ENCODE data around the gene MRC2.
"Not testable (repeated sequence)": the region's sequence is repeated elsewhere in the genome, so short reads cannot be mapped to it uniquely, and the experiment has no call there.

Gene MRC2

DNA sequence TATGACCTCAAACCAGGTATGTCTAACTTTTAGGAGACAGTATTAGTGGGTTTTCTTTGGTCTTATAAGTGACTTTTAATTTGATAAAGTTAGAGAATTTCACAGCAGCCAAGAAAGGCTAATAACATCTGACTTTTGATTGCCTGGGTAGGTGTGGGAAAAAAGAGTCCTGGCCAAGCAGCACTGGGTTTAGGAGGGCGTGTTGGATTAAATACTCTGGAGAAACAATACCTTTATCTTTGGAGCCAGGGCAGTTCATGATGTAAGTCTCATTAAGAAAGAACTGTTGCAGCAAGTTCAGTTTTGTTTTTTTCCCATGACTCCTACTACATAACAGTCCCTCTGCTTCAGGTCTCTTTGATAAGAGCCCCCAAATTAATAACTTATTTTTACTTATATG lies 26.7 kb upstream of the MRC2 start:
- DNase-seq (ENCODE audit: low read depth in 1 of 2, low spot score in 1 of 2) = no peak
- Histone ChIP-seq H3K4me3 (replicated peaks; ENCODE audit: insufficient read depth, low read length) (no peak overlapping the region), H3K27me3 (ENCODE audit: insufficient read depth, poor library complexity, severe bottlenecking) (no peaks in the 10 kb centered on the region), H3K27ac (replicated peaks) (no peak overlapping the region)
- TF ChIP-seq, protein P1, sequence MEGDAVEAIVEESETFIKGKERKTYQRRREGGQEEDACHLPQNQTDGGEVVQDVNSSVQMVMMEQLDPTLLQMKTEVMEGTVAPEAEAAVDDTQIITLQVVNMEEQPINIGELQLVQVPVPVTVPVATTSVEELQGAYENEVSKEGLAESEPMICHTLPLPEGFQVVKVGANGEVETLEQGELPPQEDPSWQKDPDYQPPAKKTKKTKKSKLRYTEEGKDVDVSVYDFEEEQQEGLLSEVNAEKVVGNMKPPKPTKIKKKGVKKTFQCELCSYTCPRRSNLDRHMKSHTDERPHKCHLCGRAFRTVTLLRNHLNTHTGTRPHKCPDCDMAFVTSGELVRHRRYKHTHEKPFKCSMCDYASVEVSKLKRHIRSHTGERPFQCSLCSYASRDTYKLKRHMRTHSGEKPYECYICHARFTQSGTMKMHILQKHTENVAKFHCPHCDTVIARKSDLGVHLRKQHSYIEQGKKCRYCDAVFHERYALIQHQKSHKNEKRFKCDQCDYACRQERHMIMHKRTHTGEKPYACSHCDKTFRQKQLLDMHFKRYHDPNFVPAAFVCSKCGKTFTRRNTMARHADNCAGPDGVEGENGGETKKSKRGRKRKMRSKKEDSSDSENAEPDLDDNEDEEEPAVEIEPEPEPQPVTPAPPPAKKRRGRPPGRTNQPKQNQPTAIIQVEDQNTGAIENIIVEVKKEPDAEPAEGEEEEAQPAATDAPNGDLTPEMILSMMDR (IDR thresholded peaks at IDR 0.05; ENCODE audit: insufficient read depth, low read length) = no peak
- TF ChIP-seq SPI1 (IDR thresholded peaks at IDR 0.05; ENCODE audit: borderline replicate concordance, low read depth) (no peak), GABPA (IDR thresholded peaks at IDR 0.05; ENCODE audit: low read depth) (no peak), POLR2AphosphoS5 (IDR thresholded peaks at IDR 0.05; ENCODE audit: low read depth) (no peak)
- TF ChIP-seq, protein P2, sequence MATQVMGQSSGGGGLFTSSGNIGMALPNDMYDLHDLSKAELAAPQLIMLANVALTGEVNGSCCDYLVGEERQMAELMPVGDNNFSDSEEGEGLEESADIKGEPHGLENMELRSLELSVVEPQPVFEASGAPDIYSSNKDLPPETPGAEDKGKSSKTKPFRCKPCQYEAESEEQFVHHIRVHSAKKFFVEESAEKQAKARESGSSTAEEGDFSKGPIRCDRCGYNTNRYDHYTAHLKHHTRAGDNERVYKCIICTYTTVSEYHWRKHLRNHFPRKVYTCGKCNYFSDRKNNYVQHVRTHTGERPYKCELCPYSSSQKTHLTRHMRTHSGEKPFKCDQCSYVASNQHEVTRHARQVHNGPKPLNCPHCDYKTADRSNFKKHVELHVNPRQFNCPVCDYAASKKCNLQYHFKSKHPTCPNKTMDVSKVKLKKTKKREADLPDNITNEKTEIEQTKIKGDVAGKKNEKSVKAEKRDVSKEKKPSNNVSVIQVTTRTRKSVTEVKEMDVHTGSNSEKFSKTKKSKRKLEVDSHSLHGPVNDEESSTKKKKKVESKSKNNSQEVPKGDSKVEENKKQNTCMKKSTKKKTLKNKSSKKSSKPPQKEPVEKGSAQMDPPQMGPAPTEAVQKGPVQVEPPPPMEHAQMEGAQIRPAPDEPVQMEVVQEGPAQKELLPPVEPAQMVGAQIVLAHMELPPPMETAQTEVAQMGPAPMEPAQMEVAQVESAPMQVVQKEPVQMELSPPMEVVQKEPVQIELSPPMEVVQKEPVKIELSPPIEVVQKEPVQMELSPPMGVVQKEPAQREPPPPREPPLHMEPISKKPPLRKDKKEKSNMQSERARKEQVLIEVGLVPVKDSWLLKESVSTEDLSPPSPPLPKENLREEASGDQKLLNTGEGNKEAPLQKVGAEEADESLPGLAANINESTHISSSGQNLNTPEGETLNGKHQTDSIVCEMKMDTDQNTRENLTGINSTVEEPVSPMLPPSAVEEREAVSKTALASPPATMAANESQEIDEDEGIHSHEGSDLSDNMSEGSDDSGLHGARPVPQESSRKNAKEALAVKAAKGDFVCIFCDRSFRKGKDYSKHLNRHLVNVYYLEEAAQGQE (IDR thresholded peaks at IDR 0.05; ENCODE audit: insufficient replicate concordance, low read depth) = no peak

DNA sequence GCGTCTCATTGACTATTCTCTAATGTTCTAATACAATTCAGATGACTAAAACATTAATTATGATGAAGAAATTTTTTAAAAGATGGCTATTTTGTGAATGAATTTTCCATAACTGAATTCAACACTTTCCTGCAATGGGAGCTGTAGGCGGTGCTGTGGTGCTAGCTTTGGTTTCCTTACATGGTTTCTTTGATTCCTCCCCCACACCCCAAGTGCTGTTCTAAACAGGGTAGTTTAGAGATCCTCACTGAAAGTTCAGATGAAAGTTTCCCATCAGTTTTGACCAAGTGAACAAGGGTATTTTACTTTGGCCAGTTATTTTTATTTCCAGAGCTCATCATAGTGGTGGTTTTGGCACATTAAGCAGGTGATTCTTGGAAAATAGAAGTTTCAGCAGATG lies 26.0 kb upstream of the MRC2 start:
- Histone ChIP-seq H3K4me3 (replicated peaks; ENCODE audit: insufficient read depth, low read length) (no peak overlapping the region), H3K27me3 (ENCODE audit: insufficient read depth, poor library complexity, severe bottlenecking) (no peaks in the 10 kb centered on the region), H3K27ac (replicated peaks) (no peak overlapping the region)
- DNase-seq (ENCODE audit: low read depth in 1 of 2, low spot score in 1 of 2) = no peak
- TF ChIP-seq SPI1 (IDR thresholded peaks at IDR 0.05; ENCODE audit: borderline replicate concordance, low read depth) = no peak
- no peak for TF ChIP-seq GABPA (IDR thresholded peaks at IDR 0.05; ENCODE audit: low read depth)
- TF ChIP-seq, protein P2 (IDR thresholded peaks at IDR 0.05; ENCODE audit: insufficient replicate concordance, low read depth) = no peak
- TF ChIP-seq, protein P1 (IDR thresholded peaks at IDR 0.05; ENCODE audit: insufficient read depth, low read length) = no peak
- no peak for TF ChIP-seq POLR2AphosphoS5 (IDR thresholded peaks at IDR 0.05; ENCODE audit: low read depth)

DNA sequence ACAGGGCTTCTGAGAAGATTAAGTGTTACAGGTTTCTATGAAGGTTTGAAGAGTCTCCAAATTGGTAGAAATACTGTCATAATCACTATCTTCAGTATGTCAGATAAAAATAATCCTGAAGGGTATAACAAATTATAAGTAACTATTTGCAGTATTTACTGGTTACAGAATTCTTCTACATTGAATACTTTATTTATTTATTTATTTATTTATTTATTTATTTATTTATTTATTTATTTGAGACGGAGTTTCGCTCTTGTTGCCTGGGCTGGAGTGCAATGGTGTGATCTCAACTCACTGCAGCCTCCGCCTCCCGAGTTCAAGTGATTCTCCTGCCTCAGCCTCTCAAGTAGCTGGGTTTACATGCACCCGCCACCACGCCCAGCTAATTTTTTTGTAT lies 23.7 kb upstream of the MRC2 start:
- not testable (repeated sequence) for H3K27ac ChIP-seq (replicated peaks); H3K4me3 ChIP-seq (replicated peaks; ENCODE audit: insufficient read depth, low read length); H3K27me3 ChIP-seq (ENCODE audit: insufficient read depth, poor library complexity, severe bottlenecking); DNase-seq (ENCODE audit: low read depth in 1 of 2, low spot score in 1 of 2)

DNA sequence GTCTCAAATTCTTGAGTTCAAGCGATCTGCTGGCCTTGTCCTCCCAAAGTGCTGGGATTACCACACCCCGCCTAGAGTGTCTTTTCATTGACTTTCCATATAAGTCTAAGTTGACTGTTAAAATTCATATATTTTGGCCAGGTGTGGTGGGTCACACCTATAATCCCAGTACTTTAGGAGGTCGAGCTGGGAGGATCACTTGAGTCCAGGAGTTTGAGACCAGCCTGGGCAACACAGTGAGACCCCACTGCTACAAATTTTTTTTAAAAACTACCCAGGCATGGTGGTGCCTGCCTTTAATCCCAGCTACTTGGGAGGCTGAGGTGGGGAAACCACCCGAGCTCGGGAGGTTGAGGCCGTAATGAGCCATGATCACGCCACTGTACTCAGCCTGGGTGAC lies 21.9 kb upstream of the MRC2 start:
- no peak for DNase-seq (ENCODE audit: low read depth in 1 of 2, low spot score in 1 of 2)
- H3K27me3 ChIP-seq (ENCODE audit: insufficient read depth, poor library complexity, severe bottlenecking) = no peaks in the 10 kb centered on the region
- H3K27ac ChIP-seq (replicated peaks) = no peak overlapping the region
- H3K4me3 ChIP-seq (replicated peaks; ENCODE audit: insufficient read depth, low read length) = no peak overlapping the region
- TF ChIP-seq POLR2AphosphoS5 (IDR thresholded peaks at IDR 0.05; ENCODE audit: low read depth) (no peak), GABPA (IDR thresholded peaks at IDR 0.05; ENCODE audit: low read depth) (no peak), SPI1 (IDR thresholded peaks at IDR 0.05; ENCODE audit: borderline replicate concordance, low read depth) (no peak)
- TF ChIP-seq, protein P2 (IDR thresholded peaks at IDR 0.05; ENCODE audit: insufficient replicate concordance, low read depth) = no peak
- TF ChIP-seq, protein P1 (IDR thresholded peaks at IDR 0.05; ENCODE audit: insufficient read depth, low read length) = no peak

All from HL-60 (cell line).